Mesothelial cell of epicardium (in vitro differentiated cells): Measurements from ENCODE around the gene AGBL5. TPM values are rescaled to one million over a fixed set of nuclear protein-coding genes. Genes with fewer than 3 reads are reported as not detected.
"Not testable (repeated sequence)": the region's sequence is repeated elsewhere in the genome, so short reads cannot be mapped to it uniquely, and the experiment has no call there.

Experiments used
- DNase-seq, 2 experiments: peaks; one replicate each; pipeline ENCODE4 v3.0.0; 2021; ENCODE audit warnings: low spot score in 2 of 2; ENCODE audit not compliant: unreplicated experiment in 2 of 2
- H3K27ac Mint-ChIP-seq: 2 replicates; pipeline ENCODE4 v1.8.0; 2021; ENCODE audit warnings: mixed read lengths
- H3K27me3 Mint-ChIP-seq: 2 replicates; pipeline ENCODE4 v1.8.0; 2021; ENCODE audit warnings: low read depth, mixed read lengths
- H3K36me3 Mint-ChIP-seq: 2 replicates; pipeline ENCODE4 v1.8.0; 2021; ENCODE audit warnings: mixed read lengths
- H3K4me1 Mint-ChIP-seq: 2 replicates; pipeline ENCODE4 v1.8.0; 2021; ENCODE audit warnings: mixed read lengths
- H3K4me3 Mint-ChIP-seq: 2 replicates; pipeline ENCODE4 v1.8.0; 2021; ENCODE audit warnings: mild to moderate bottlenecking, moderate library complexity, mixed read lengths
- H3K9me3 Mint-ChIP-seq: 2 replicates; pipeline ENCODE4 v1.8.0; 2021; ENCODE audit warnings: mixed read lengths
- total RNA-seq: library from RNA; stranded (reverse); gene quantifications from 3 replicates; pipeline ENCODE4 v1.2.1, GENCODE V29; 2021
- TF ChIP-seq, protein P1 (sequence below): fragments of 200-600 bp; sonication (generic); IDR thresholded peaks from one replicate; pipeline ENCODE4 v1.5.0; 2021; ENCODE audit warnings: antibody characterized with exemption; ENCODE audit not compliant: unreplicated experiment

Gene AGBL5
- total RNA-seq, 1 donor from 2014 or later, result 45.0 TPM

- Mint-ChIP-seq H3K27me3 (peaks cover 13% of the 10 kb centered on the region), H3K9me3 (no peaks in the 10 kb centered on the region), H3K4me1 (no peaks in the 10 kb centered on the region), H3K27ac (no peak overlapping the region), H3K4me3 (no peak overlapping the region), H3K36me3 (no peaks in the 10 kb centered on the region)
- DNase-seq, result no peak
- TF ChIP-seq, protein P1, sequence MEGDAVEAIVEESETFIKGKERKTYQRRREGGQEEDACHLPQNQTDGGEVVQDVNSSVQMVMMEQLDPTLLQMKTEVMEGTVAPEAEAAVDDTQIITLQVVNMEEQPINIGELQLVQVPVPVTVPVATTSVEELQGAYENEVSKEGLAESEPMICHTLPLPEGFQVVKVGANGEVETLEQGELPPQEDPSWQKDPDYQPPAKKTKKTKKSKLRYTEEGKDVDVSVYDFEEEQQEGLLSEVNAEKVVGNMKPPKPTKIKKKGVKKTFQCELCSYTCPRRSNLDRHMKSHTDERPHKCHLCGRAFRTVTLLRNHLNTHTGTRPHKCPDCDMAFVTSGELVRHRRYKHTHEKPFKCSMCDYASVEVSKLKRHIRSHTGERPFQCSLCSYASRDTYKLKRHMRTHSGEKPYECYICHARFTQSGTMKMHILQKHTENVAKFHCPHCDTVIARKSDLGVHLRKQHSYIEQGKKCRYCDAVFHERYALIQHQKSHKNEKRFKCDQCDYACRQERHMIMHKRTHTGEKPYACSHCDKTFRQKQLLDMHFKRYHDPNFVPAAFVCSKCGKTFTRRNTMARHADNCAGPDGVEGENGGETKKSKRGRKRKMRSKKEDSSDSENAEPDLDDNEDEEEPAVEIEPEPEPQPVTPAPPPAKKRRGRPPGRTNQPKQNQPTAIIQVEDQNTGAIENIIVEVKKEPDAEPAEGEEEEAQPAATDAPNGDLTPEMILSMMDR, result no peak
Observed at GRCh38 chr2:27102329-27102728, 50.9 kb downstream of the AGBL5 start.

DNA sequence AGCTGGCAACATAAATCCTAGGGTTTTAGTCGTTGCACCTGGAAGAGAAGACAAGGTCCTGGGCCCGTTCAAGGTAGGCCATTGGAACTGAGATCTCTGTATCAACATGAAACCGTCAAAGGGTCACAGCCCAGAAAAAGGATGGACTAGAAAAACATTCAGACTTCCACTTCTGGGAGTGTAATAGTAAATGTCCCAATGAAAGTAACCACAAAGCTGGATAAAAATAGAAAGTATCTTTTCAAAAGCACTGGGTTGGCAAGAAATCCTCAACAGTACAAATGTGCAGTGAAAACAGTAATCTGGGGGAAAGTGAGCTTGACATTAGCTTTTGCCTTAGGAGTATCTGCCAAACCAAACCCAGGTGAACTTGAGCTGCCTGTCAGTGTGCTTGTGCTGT is 54.5 kb downstream of the AGBL5 start:
- no peak overlapping the region for H3K27ac Mint-ChIP-seq
- H3K27me3 Mint-ChIP-seq, result peaks cover 17% of the 10 kb centered on the region
- TF ChIP-seq, protein P1, result no peak
- H3K4me3 Mint-ChIP-seq, result no peak overlapping the region
- H3K36me3 Mint-ChIP-seq, result no peaks in the 10 kb centered on the region
- H3K4me1 Mint-ChIP-seq, result no peaks in the 10 kb centered on the region
- H3K9me3 Mint-ChIP-seq, result no peaks in the 10 kb centered on the region
- DNase-seq, result no peak

- H3K9me3 Mint-ChIP-seq, result no peaks in the 10 kb centered on the region
- TF ChIP-seq, protein P1, result no peak
- peaks cover 21% of the 10 kb centered on the region for H3K27me3 Mint-ChIP-seq
- H3K4me3 Mint-ChIP-seq, result no peak overlapping the region
- no peaks in the 10 kb centered on the region for H3K36me3 Mint-ChIP-seq
- H3K4me1 Mint-ChIP-seq, result no peaks in the 10 kb centered on the region
- no peak overlapping the region for H3K27ac Mint-ChIP-seq
- no peak for DNase-seq
Observed at GRCh38 chr2:27108221-27108620, 56.8 kb downstream of the AGBL5 start.

DNA sequence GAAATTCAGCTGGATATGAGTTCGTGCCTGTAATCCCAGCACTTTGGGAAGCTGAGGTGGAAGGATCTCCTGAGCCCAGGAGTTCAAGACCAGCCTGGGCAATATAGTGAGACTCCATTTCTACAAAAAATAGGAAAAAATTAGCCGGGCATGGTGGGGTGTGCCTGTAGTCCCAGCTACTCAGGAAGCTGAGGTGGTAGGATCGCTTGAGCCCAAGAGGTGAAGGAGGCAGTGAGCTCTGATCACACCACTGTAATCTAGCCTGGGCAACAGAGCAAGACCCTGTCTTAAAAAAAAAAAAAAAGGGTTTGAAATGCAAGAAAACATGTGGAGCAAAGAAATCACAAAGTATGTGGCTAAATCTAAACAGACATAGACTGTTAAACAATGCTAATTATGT is 57.6 kb downstream of the AGBL5 start:
- H3K27ac Mint-ChIP-seq, result no peak overlapping the region
- no peaks in the 10 kb centered on the region for H3K36me3 Mint-ChIP-seq
- DNase-seq, result no peak
- peaks cover 25% of the 10 kb centered on the region for H3K27me3 Mint-ChIP-seq
- no peaks in the 10 kb centered on the region for H3K9me3 Mint-ChIP-seq
- TF ChIP-seq, protein P1, result no peak
- H3K4me3 Mint-ChIP-seq, result no peak overlapping the region
- H3K4me1 Mint-ChIP-seq, result no peaks in the 10 kb centered on the region

- H3K27me3 Mint-ChIP-seq, result peaks cover 35% of the 10 kb centered on the region
- not testable (repeated sequence) for H3K9me3 Mint-ChIP-seq, DNase-seq, H3K4me3 Mint-ChIP-seq, H3K36me3 Mint-ChIP-seq, H3K27ac Mint-ChIP-seq, H3K4me1 Mint-ChIP-seq
Observed at GRCh38 chr2:27110603-27111352, 59.3 kb downstream of the AGBL5 start.

DNA sequence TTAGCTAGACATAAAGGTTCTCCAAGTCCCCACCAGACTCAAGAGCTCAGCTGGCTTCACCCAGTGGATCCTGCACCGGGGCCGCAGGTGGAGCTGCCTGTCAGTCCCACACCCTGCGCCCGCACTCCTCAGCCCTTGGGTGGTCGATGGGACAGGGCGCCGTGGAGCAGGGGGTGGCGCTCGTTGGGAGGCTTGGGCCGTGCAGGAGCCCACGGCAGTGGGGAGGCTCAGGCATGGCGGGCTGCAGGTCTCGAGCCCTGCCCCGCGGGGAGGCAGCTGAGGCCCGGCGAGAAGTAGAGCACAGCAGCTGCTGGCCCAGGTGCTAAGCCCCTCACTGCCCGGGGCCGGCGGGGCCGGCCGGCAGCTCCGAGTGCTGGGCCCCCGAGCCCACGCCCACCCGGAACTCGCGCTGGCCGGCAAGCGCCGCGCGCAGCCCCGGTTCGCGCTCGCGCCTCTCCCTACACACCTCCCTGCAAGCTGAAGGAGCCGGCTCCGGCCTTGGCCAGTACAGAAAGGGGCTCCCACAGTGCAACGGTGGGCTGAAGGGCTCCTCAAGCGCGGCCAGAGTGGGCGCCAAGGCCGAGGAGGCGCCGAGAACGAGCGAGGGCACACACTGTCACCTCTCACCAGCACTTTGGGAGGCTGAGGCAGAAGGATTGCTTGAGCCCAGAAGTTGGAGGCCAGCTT is 60.1 kb downstream of the AGBL5 start:
- not testable (repeated sequence) for DNase-seq, H3K9me3 Mint-ChIP-seq, H3K36me3 Mint-ChIP-seq, H3K4me1 Mint-ChIP-seq, H3K4me3 Mint-ChIP-seq, H3K27ac Mint-ChIP-seq
- peaks cover 39% of the 10 kb centered on the region for H3K27me3 Mint-ChIP-seq
